ENCODE data around the gene SGSM2. TPM values are rescaled to one million over a fixed set of nuclear protein-coding genes. Genes with fewer than 3 reads are reported as not detected.
A peak's percentile ranks its signal among the peaks of the same experiment; 100 is the strongest.

Gene SGSM2
- total RNA-seq, 1 experiment from 2014 or later = 26.5 TPM

DNA sequence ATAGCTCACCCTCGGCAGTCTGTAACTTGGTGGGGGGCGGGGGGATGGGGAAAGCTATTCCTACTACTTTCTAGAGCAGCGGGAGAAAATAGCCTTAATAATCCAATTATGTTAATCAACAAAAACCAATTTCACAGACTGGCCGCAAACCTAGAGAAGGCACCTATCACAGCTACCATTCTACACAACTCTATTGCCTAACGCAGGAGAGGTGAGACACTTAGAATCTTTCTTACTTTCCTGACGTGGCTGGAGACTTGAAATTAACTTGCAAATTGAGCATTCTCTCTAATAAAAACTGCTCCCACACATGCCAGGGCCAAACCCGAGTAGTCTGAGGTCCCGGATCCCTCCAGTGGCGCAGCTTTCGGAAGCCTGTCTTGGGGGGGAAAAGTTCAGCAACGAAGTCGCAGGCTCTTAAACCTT lies 34.5 kb upstream of the SGSM2 start:
- peaks cover 12% of the 10 kb centered on the region for H3K4me1 Mint-ChIP-seq (ENCODE audit: insufficient read depth, unreplicated experiment)
- H3K36me3 Mint-ChIP-seq (ENCODE audit: insufficient read depth, unreplicated experiment) = peaks cover 28% of the 10 kb centered on the region
- intact Hi-C loops (cut with micrococcal nuclease) = no loop called here
- BruUV-seq (replicated peaks) = TSS peak; percentile 43
- peak overlapping the region; percentile 9 for H3K27ac Mint-ChIP-seq (ENCODE audit: low read depth, unreplicated experiment)
- no peaks in the 10 kb centered on the region for H3K9me3 Mint-ChIP-seq (ENCODE audit: unreplicated experiment)
- DNase-seq (ENCODE audit: unreplicated experiment) = peak; percentile 13
- no peaks in the 10 kb centered on the region for H3K27me3 Mint-ChIP-seq (ENCODE audit: insufficient read depth, unreplicated experiment)
- POLR2A ChIA-PET = interaction anchor here (0.5 to 7.8 kb wide), 24 partner anchors 7 to 586 kb away, joined by 3 to 111 read pairs (median 4); partner anchors contain the start of genes SGSM2 and TSR1
- H3K4me3 Mint-ChIP-seq (ENCODE audit: unreplicated experiment) = peak overlapping the region; percentile 85
- CTCF ChIA-PET = interaction anchor here (0.8 to 2.7 kb wide), 7 partner anchors 20 to 109 kb away, joined by 3 to 8 read pairs (median 4); partner anchors contain the start of gene TSR1
- TF ChIP-seq, protein P1, sequence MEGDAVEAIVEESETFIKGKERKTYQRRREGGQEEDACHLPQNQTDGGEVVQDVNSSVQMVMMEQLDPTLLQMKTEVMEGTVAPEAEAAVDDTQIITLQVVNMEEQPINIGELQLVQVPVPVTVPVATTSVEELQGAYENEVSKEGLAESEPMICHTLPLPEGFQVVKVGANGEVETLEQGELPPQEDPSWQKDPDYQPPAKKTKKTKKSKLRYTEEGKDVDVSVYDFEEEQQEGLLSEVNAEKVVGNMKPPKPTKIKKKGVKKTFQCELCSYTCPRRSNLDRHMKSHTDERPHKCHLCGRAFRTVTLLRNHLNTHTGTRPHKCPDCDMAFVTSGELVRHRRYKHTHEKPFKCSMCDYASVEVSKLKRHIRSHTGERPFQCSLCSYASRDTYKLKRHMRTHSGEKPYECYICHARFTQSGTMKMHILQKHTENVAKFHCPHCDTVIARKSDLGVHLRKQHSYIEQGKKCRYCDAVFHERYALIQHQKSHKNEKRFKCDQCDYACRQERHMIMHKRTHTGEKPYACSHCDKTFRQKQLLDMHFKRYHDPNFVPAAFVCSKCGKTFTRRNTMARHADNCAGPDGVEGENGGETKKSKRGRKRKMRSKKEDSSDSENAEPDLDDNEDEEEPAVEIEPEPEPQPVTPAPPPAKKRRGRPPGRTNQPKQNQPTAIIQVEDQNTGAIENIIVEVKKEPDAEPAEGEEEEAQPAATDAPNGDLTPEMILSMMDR (IDR thresholded peaks at IDR 0.05; ENCODE audit: unreplicated experiment) = no peak

DNA sequence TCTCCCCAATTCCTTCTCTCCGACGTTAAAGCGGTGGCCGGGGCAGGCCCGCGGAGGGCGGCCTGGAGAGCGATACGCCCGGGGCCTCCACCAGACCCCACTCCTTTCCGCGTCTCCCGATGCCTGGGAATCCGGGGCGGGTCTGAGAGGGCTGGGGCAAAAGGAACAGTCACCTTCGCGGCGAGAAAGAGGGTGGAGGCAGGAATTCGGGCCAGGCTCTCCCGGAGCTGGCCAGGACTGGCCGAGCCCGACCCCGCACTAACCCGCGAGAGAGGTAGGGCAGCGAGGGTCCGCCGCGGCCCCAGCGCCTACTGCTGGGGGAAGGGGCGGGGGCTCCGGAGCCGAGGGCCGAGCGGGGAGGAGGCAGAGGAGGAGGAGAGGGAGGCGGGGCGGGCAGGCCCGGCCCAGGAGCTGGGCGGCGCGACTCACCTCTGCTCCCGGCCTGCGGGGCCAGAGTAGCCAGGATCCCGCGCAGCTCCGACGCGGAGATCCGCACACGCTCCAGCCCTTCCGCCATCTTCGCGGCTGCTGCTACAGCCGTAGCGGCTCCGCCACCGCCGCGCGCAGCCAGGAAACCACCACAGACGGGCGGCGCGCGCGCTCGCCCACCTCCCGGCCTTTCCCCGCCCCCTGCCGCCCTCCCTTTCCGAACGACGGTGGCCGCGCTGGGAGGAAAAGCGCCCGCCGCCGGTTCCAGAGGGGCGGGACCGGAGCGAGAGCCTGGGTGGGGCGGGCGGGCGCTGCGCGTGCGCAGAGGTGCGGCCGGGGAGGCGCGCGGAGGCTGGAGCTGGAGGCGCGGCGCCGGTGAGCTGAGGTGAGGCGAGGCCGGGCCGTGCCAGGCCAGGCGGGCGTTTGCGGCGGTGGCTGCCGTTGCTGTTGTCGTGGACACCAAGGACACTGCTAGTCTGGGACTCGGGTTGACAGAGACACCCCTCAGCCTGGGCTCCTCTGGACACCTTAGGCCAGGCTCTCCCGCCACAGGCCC lies 33.8 kb upstream of the SGSM2 start, which contains the start of the genes SMG6 and SRR:
Gene SMG6, minus strand, starts transcription at position 582 of the 985 bp plus-strand sequence. Its CDS starts 65 bp downstream, at position 517.
Gene SRR, plus strand, starts transcription at position 747 of the 985 bp plus-strand sequence. CDS start 11,611 bp downstream, outside the sequence.
- TF ChIP-seq, protein P1 (IDR thresholded peaks at IDR 0.05; ENCODE audit: unreplicated experiment) = no peak
- Mint-ChIP-seq H3K36me3 (ENCODE audit: insufficient read depth, unreplicated experiment) (peaks cover 21% of the 10 kb centered on the region), H3K27ac (ENCODE audit: low read depth, unreplicated experiment) (peak within 1 kb of the TSS; percentile 9), H3K27me3 (ENCODE audit: insufficient read depth, unreplicated experiment) (no peaks in the 10 kb centered on the region), H3K4me3 (ENCODE audit: unreplicated experiment) (peak within 1 kb of the TSS; percentile 85), H3K9me3 (ENCODE audit: unreplicated experiment) (no peaks in the 10 kb centered on the region), H3K4me1 (ENCODE audit: insufficient read depth, unreplicated experiment) (peaks cover 12% of the 10 kb centered on the region)
- intact Hi-C loops (cut with micrococcal nuclease) = no loop called here
- ChIA-PET CTCF (interaction anchor here (1.0 to 2.7 kb wide), 5 partner anchors 21 to 57 kb away, joined by 3 to 8 read pairs (median 4); partner anchors contain the start of gene TSR1), POLR2A (interaction anchor here (0.5 to 7.8 kb wide), 26 partner anchors 8 to 586 kb away, joined by 3 to 111 read pairs (median 4); partner anchors contain the start of genes SGSM2 and TSR1)
- peak; percentile 92 for DNase-seq (ENCODE audit: unreplicated experiment)
- BruUV-seq (replicated peaks) = no TSS peak

DNA sequence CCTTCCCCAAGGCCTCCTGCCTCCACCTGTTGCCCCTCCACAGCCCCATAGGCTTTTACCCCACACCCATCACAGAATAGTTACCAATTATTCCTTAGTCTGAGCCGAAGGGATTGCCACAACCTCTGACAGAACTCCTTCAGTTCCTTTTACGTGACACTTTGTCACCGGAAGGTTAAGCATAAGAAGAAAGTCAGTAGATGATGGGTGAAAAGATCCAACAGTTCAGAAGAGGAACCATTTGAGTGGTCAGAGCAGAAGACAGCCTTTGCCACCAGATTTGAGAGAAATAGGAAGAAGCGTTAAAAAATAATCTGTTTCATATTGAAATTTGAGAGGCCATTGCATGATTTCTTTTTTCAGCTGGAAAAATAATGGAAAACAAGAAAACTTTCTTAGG lies 32.4 kb upstream of the SGSM2 start:
- Mint-ChIP-seq H3K4me3 (ENCODE audit: unreplicated experiment) (no peak overlapping the region), H3K4me1 (ENCODE audit: insufficient read depth, unreplicated experiment) (peaks cover 16% of the 10 kb centered on the region), H3K27ac (ENCODE audit: low read depth, unreplicated experiment) (no peak overlapping the region), H3K27me3 (ENCODE audit: insufficient read depth, unreplicated experiment) (no peaks in the 10 kb centered on the region), H3K36me3 (ENCODE audit: insufficient read depth, unreplicated experiment) (peaks cover 14% of the 10 kb centered on the region), H3K9me3 (ENCODE audit: unreplicated experiment) (no peaks in the 10 kb centered on the region)
- DNase-seq (ENCODE audit: unreplicated experiment) = no peak
- ChIA-PET CTCF (interaction anchor here (0.6 to 0.7 kb wide), 4 partner anchors 9 to 264 kb away, joined by 3 to 5 read pairs (median 4); no protein-coding TSS in a partner anchor), POLR2A (interaction anchor here (0.6 to 7.8 kb wide), 3 partner anchors 26 to 489 kb away, joined by 3 to 111 read pairs (median 12); partner anchors contain the start of genes SGSM2 and TSR1)
- TSS peak; percentile 77 for BruUV-seq (replicated peaks)
- TF ChIP-seq, protein P1 (IDR thresholded peaks at IDR 0.05; ENCODE audit: unreplicated experiment) = no peak
- intact Hi-C loops (cut with micrococcal nuclease) = no loop called here

All from MCF 10A (cell line).